ENCODE results near the gene ZFP1.

ZFP1 gene

GRCh38 chr16:75169899-75170405, 21.6 kb downstream of the ZFP1 start:
- DNase-seq: no peak
- Histone ChIP-seq H3K4me3 (ENCODE audit: low read depth, low read length) (no peak overlapping the region), H3K4me1 (no peaks in the 10 kb centered on the region), H3K27me3 (no peaks in the 10 kb centered on the region), H3K9me3 (peaks cover 10% of the 10 kb centered on the region), H3K36me3 (peaks cover 56% of the 10 kb centered on the region)
- TF ChIP-seq, protein P1, sequence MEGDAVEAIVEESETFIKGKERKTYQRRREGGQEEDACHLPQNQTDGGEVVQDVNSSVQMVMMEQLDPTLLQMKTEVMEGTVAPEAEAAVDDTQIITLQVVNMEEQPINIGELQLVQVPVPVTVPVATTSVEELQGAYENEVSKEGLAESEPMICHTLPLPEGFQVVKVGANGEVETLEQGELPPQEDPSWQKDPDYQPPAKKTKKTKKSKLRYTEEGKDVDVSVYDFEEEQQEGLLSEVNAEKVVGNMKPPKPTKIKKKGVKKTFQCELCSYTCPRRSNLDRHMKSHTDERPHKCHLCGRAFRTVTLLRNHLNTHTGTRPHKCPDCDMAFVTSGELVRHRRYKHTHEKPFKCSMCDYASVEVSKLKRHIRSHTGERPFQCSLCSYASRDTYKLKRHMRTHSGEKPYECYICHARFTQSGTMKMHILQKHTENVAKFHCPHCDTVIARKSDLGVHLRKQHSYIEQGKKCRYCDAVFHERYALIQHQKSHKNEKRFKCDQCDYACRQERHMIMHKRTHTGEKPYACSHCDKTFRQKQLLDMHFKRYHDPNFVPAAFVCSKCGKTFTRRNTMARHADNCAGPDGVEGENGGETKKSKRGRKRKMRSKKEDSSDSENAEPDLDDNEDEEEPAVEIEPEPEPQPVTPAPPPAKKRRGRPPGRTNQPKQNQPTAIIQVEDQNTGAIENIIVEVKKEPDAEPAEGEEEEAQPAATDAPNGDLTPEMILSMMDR (IDR thresholded peaks at IDR 0.05; ENCODE audit: low read depth, low read length): no peak

- Histone ChIP-seq H3K4me1 (no peaks in the 10 kb centered on the region), H3K9me3 (peaks cover 7% of the 10 kb centered on the region), H3K36me3 (peaks cover 37% of the 10 kb centered on the region), H3K4me3 (ENCODE audit: low read depth, low read length) (no peak overlapping the region), H3K27me3 (no peaks in the 10 kb centered on the region)
- no peak for DNase-seq
- TF ChIP-seq, protein P1 (IDR thresholded peaks at IDR 0.05; ENCODE audit: low read depth, low read length): no peak
Measured at GRCh38 chr16:75172578-75172977, 24.3 kb downstream of the ZFP1 start.

- H3K9me3 ChIP-seq: peaks cover 2% of the 10 kb centered on the region
- TF ChIP-seq, protein P1 (IDR thresholded peaks at IDR 0.05; ENCODE audit: low read depth, low read length): no peak
- DNase-seq: no peak
- H3K27me3 ChIP-seq: no peaks in the 10 kb centered on the region
- no peaks in the 10 kb centered on the region for H3K4me1 ChIP-seq
- H3K4me3 ChIP-seq (ENCODE audit: low read depth, low read length): no peak overlapping the region
- peaks cover 13% of the 10 kb centered on the region for H3K36me3 ChIP-seq
Measured at GRCh38 chr16:75175074-75175473, 26.8 kb downstream of the ZFP1 start.

- DNase-seq: no peak
- no peaks in the 10 kb centered on the region; the same call in 1 of the 2 replicates for H3K27me3 ChIP-seq
- H3K9me3 ChIP-seq: no peaks in the 10 kb centered on the region; the same call in 1 of the 2 replicates
- H3K36me3 ChIP-seq: no peaks in the 10 kb centered on the region
- no peak overlapping the region for H3K4me3 ChIP-seq (ENCODE audit: low read depth, low read length)
- H3K4me1 ChIP-seq: no peaks in the 10 kb centered on the region
- TF ChIP-seq, protein P1 (IDR thresholded peaks at IDR 0.05; ENCODE audit: low read depth, low read length): no peak
Measured at GRCh38 chr16:75176926-75177325, 28.6 kb downstream of the ZFP1 start.

DNA sequence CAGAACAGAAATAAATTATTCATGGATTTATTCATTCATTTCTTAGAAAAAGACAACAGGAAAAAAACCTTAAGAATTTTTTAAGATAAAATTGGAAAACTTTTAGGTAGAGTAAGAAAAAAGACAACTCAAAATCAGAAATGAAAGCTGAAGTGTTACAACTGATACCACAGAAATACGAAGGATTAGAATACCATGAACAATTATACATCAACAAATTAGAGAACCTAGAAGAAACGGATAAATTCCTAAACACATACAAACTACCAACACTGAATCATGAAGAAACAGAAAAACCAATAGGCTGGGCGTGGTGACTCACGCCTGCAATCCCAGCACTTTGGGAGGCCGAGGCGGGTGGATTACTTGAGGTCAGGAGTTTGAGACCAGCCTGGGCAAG, 30.9 kb downstream of the ZFP1 start:
- no peak for DNase-seq
- no peak overlapping the region for H3K4me3 ChIP-seq (ENCODE audit: low read depth, low read length)
- no peaks in the 10 kb centered on the region for H3K4me1 ChIP-seq
- no peaks in the 10 kb centered on the region; the same call in 1 of the 2 replicates for H3K27me3 ChIP-seq
- TF ChIP-seq, protein P1 (IDR thresholded peaks at IDR 0.05; ENCODE audit: low read depth, low read length): no peak
- H3K9me3 ChIP-seq: no peaks in the 10 kb centered on the region; the same call in 1 of the 2 replicates
- no peaks in the 10 kb centered on the region for H3K36me3 ChIP-seq

GRCh38 chr16:75181630-75182029, 33.3 kb downstream of the ZFP1 start:
- Histone ChIP-seq H3K27me3 (no peaks in the 10 kb centered on the region; the same call in 1 of the 2 replicates), H3K4me3 (ENCODE audit: low read depth, low read length) (no peak overlapping the region), H3K9me3 (no peaks in the 10 kb centered on the region; the same call in 1 of the 2 replicates), H3K4me1 (no peaks in the 10 kb centered on the region), H3K36me3 (no peaks in the 10 kb centered on the region)
- TF ChIP-seq, protein P1 (IDR thresholded peaks at IDR 0.05; ENCODE audit: low read depth, low read length): no peak
- no peak for DNase-seq

All from BE2C (cell line).